ENCODE data around the gene ZNF608.

The ZNF608 gene

DNA sequence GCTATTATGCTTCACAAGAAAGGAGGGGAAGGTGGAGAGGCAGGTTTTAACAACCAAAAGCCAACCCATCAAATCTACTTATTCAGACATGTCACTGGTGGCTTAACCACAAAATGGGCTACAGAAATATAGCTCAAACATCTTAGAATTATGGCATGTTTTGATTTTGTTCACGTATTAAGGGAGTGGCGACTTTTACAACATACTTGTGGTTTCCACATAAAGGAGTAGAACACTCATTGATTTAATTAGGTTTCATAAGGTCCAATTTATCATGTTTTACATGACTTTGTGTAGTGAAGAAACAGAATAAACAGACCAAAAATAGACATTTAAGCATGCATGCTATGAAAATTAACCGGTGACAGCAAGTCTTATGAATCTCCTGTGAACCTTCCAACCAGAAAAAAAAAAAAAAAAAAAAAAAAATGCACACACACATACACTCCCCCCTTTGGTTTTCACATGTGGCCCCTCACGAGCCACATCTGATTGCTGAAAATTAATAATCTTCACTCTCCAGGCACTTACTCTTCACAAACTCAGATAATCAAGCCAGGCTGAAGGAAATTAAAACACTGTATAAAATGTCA is 5.4 kb downstream of the ZNF608 start:
- H3K4me3 ChIP-seq (ENCODE audit: insufficient read length, low read depth) = no peak overlapping the region
- no peak for TF ChIP-seq ZNF274 (IDR thresholded peaks at IDR 0.05; ENCODE audit: low read depth, low read length)
- no peak for TF ChIP-seq YY1 (IDR thresholded peaks at IDR 0.05; ENCODE audit: insufficient read depth, insufficient read length)
- no peak for TF ChIP-seq SUZ12 (IDR thresholded peaks at IDR 0.05; ENCODE audit: extremely low read depth, insufficient read depth, insufficient read length)
- H3K36me3 ChIP-seq (ENCODE audit: insufficient read depth, insufficient read length, low read length) = peaks cover 13% of the 10 kb centered on the region
- H3K4me1 ChIP-seq (ENCODE audit: insufficient read depth, insufficient read length) = no peaks in the 10 kb centered on the region
- no peaks in the 10 kb centered on the region for H3K27me3 ChIP-seq (ENCODE audit: insufficient read depth, insufficient read length)
- H3K9ac ChIP-seq (ENCODE audit: insufficient read length, low read depth) = no peak overlapping the region
- peaks cover 63% of the 10 kb centered on the region; the same call in 1 of the 2 replicates for H3K9me3 ChIP-seq (ENCODE audit: insufficient read depth, low read length)
- DNase-seq (ENCODE audit: low read depth, low spot score) = no peak

DNA sequence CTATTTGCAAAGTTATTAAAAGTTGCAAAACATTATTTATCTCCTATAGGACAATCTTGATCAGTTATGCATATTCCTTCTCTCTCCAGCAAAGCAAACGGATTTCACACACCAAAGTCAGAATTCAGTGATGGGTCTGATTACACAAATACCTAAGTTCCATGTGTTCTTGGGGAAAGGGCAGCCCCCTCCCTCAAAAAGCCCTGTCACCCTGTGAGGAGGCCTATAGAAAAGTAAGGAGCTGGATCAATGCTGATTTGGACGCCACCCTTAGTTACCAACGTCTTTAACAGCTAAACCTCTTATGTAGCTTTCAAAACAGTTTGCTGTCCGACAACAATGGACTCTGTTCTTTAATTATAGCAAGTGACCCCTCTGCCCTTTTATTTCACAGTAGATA is 6.4 kb downstream of the ZNF608 start:
- Histone ChIP-seq H3K27me3 (ENCODE audit: insufficient read depth, insufficient read length) (no peaks in the 10 kb centered on the region), H3K9ac (ENCODE audit: insufficient read length, low read depth) (no peak overlapping the region), H3K36me3 (ENCODE audit: insufficient read depth, insufficient read length, low read length) (peaks cover 17% of the 10 kb centered on the region), H3K9me3 (ENCODE audit: insufficient read depth, low read length) (peaks cover 73% of the 10 kb centered on the region; the same call in 1 of the 2 replicates), H3K4me1 (ENCODE audit: insufficient read depth, insufficient read length) (no peaks in the 10 kb centered on the region), H3K4me3 (ENCODE audit: insufficient read length, low read depth) (no peak overlapping the region)
- TF ChIP-seq YY1 (IDR thresholded peaks at IDR 0.05; ENCODE audit: insufficient read depth, insufficient read length) (no peak), ZNF274 (IDR thresholded peaks at IDR 0.05; ENCODE audit: low read depth, low read length) (no peak), SUZ12 (IDR thresholded peaks at IDR 0.05; ENCODE audit: extremely low read depth, insufficient read depth, insufficient read length) (no peak)
- no peak for DNase-seq (ENCODE audit: low read depth, low spot score)

DNA sequence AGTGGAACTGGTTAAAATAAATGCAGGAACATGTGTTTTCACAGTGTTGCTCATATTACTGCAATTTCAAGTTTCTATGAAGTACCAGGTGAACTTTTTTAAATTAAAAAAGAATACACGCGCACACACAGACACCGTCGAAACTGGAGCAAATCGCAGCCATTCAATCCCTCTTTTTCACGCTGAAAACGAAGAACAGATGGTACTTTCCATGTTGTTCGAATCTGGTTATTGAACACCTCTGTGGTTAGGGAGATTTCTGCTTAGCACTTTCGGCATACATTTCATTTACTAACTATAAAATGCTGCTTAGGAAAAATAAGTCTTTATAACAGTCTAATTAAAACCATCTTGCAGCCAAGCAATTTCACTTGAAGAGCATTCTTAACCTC is 6.8 kb downstream of the ZNF608 start:
- H3K27me3 ChIP-seq (ENCODE audit: insufficient read depth, insufficient read length) = no peaks in the 10 kb centered on the region
- H3K4me1 ChIP-seq (ENCODE audit: insufficient read depth, insufficient read length) = no peaks in the 10 kb centered on the region
- H3K9ac ChIP-seq (ENCODE audit: insufficient read length, low read depth) = no peak overlapping the region
- H3K4me3 ChIP-seq (ENCODE audit: insufficient read length, low read depth) = no peak overlapping the region
- peaks cover 17% of the 10 kb centered on the region for H3K36me3 ChIP-seq (ENCODE audit: insufficient read depth, insufficient read length, low read length)
- no peak for TF ChIP-seq YY1 (IDR thresholded peaks at IDR 0.05; ENCODE audit: insufficient read depth, insufficient read length)
- DNase-seq (ENCODE audit: low read depth, low spot score) = no peak
- peaks cover 78% of the 10 kb centered on the region; the same call in 1 of the 2 replicates for H3K9me3 ChIP-seq (ENCODE audit: insufficient read depth, low read length)

DNA sequence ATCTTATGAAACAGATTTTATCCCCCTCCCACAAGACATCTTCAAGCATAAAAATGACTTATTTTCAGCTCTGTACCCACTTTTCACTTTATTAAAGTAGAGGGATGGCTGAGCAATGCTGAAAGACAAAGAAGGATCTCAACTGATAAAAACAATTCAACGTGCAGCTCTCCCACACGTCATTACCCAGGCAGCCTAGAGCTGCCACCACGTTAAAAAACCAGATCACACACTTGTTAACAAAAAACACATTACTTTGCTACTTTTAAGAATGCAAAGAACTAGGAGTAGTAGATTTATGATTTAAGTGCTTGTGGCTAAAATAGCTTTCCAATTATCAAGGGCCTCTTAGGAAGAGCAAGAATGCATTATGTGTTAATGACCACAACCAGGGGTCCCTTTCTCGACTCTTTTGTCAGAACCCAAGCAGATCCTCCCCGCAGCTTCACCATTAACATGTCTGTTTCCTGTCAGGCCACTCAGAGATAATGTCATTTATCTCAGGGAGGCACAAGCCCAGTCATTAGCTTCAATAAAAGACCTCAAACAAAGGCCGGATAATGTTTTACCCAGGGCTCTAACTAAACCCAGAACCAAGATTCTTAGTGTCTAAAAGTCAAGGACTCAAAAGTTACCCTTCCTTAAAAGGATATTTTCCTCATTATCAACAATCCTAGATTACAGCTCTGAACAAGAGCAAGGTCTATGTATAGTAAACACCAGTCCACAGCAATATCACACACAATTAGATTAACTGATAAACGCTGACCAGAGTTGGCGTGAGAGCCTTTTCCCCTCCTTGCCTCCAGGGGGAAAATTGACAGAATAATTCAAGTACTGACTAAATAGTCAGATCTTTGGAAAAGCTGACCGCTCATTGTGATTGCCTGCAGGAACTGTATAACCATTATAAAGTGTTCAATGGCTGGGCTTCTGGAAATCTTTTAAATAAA is 7.5 kb downstream of the ZNF608 start:
- peak; percentile 80 for DNase-seq (ENCODE audit: low read depth, low spot score)
- Histone ChIP-seq H3K36me3 (ENCODE audit: insufficient read depth, insufficient read length, low read length) (peaks cover 13% of the 10 kb centered on the region), H3K4me3 (ENCODE audit: insufficient read length, low read depth) (no peak overlapping the region), H3K9me3 (ENCODE audit: insufficient read depth, low read length) (peaks cover 83% of the 10 kb centered on the region; the same call in 1 of the 2 replicates), H3K4me1 (ENCODE audit: insufficient read depth, insufficient read length) (no peaks in the 10 kb centered on the region), H3K9ac (ENCODE audit: insufficient read length, low read depth) (no peak overlapping the region), H3K27me3 (ENCODE audit: insufficient read depth, insufficient read length) (no peaks in the 10 kb centered on the region)
- TF ChIP-seq YY1 (IDR thresholded peaks at IDR 0.05; ENCODE audit: insufficient read depth, insufficient read length) = no peak

DNA sequence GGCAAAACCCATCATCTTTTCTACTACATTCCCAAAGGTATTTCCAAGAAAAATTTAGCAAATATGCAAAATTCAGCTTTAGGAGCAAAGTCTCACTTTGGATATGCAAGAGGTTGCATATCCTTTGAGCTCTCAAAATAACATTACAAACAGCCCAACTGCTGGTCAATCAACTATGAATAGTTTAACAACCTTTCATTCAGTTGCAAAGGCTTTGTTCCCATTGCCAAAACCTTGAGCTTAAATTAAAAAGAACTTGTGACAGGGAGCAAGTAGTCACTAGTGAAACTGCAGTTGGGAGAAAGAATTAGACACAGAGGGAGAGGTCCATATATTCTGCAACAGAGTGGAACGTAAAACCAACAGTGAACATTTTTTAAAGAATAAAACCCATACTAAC is 8.8 kb downstream of the ZNF608 start:
- peaks cover 83% of the 10 kb centered on the region; the same call in 1 of the 2 replicates for H3K9me3 ChIP-seq (ENCODE audit: insufficient read depth, low read length)
- H3K4me1 ChIP-seq (ENCODE audit: insufficient read depth, insufficient read length) = no peaks in the 10 kb centered on the region
- no peak overlapping the region for H3K4me3 ChIP-seq (ENCODE audit: insufficient read length, low read depth)
- no peak overlapping the region for H3K9ac ChIP-seq (ENCODE audit: insufficient read length, low read depth)
- no peak for DNase-seq (ENCODE audit: low read depth, low spot score)
- no peak for TF ChIP-seq YY1 (IDR thresholded peaks at IDR 0.05; ENCODE audit: insufficient read depth, insufficient read length)
- no peak for TF ChIP-seq ZNF274 (IDR thresholded peaks at IDR 0.05; ENCODE audit: low read depth, low read length)
- TF ChIP-seq SUZ12 (IDR thresholded peaks at IDR 0.05; ENCODE audit: extremely low read depth, insufficient read depth, insufficient read length) = no peak
- peaks cover 11% of the 10 kb centered on the region for H3K36me3 ChIP-seq (ENCODE audit: insufficient read depth, insufficient read length, low read length)
- H3K27me3 ChIP-seq (ENCODE audit: insufficient read depth, insufficient read length) = no peaks in the 10 kb centered on the region

DNA sequence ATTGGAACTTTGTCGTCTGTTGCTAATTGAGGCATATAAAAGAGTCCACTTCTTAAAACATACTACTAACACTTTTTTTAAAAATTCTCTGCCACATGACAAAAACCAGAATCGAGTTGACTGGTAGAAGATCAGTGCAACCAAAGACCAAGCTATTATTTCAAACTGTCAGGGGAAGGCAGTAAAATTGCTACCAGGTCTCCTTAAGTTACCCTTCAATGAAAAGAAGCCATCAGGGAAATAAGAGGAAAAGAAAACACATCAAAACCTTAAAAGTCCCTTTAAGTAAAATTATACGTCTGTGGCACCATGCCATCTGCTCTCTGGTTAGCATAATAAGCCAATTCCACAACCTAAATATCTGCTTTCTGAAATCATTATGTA is 9.6 kb downstream of the ZNF608 start:
- Histone ChIP-seq H3K27me3 (ENCODE audit: insufficient read depth, insufficient read length) (no peaks in the 10 kb centered on the region), H3K4me3 (ENCODE audit: insufficient read length, low read depth) (no peak overlapping the region), H3K9me3 (ENCODE audit: insufficient read depth, low read length) (peaks cover 76% of the 10 kb centered on the region; the same call in 1 of the 2 replicates), H3K36me3 (ENCODE audit: insufficient read depth, insufficient read length, low read length) (peaks cover 8% of the 10 kb centered on the region), H3K4me1 (ENCODE audit: insufficient read depth, insufficient read length) (no peaks in the 10 kb centered on the region), H3K9ac (ENCODE audit: insufficient read length, low read depth) (no peak overlapping the region)
- TF ChIP-seq ZNF274 (IDR thresholded peaks at IDR 0.05; ENCODE audit: low read depth, low read length) = no peak
- TF ChIP-seq YY1 (IDR thresholded peaks at IDR 0.05; ENCODE audit: insufficient read depth, insufficient read length) = no peak
- no peak for TF ChIP-seq SUZ12 (IDR thresholded peaks at IDR 0.05; ENCODE audit: extremely low read depth, insufficient read depth, insufficient read length)
- DNase-seq (ENCODE audit: low read depth, low spot score) = no peak

DNA sequence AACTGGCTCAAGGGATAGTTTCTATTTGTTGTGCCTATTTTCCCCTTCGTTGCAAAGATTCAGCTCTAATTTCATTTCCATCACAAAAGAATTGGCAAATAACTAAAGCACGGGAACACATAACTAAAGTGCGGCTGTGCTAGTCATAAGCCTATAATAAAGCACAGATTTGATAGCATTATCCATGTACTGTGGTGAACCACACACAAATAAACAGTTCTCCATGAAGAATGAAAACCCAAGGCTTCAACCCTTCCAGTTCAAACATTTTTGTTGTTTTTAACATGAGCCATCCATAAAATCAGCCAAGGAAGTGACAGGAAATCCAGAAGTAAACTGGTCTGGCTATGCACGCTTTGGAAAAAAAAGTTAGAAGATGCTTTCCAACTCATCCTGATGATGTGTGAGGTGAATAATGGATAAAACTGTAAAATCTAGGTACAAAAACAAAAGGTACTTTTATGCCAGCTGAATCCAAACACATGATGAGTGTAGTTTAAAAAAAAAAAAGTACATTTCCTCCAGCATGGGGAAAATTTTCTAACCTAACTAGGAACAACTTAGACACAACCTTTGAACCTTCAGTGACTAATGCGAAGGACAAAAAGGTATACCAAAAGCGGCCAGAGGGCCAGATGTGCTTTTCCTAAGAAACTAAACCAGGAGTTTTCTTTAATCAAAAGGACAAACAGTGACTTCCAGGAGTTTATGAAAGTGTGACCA is 10.2 kb downstream of the ZNF608 start:
- no peak overlapping the region for H3K4me3 ChIP-seq (ENCODE audit: insufficient read length, low read depth)

More for the DNA sequence above, 10.2 kb downstream of the ZNF608 start:
- TF ChIP-seq YY1 (IDR thresholded peaks at IDR 0.05; ENCODE audit: insufficient read depth, insufficient read length) (no peak), ZNF274 (IDR thresholded peaks at IDR 0.05; ENCODE audit: low read depth, low read length) (no peak), SUZ12 (IDR thresholded peaks at IDR 0.05; ENCODE audit: extremely low read depth, insufficient read depth, insufficient read length) (no peak)
- Histone ChIP-seq H3K4me1 (ENCODE audit: insufficient read depth, insufficient read length) (no peaks in the 10 kb centered on the region), H3K9me3 (ENCODE audit: insufficient read depth, low read length) (peaks cover 71% of the 10 kb centered on the region; the same call in 1 of the 2 replicates), H3K27me3 (ENCODE audit: insufficient read depth, insufficient read length) (no peaks in the 10 kb centered on the region), H3K36me3 (ENCODE audit: insufficient read depth, insufficient read length, low read length) (peaks cover 6% of the 10 kb centered on the region), H3K9ac (ENCODE audit: insufficient read length, low read depth) (no peak overlapping the region)
- no peak for DNase-seq (ENCODE audit: low read depth, low spot score)
